ENCODE results near the gene AK3.

Gene AK3

DNA sequence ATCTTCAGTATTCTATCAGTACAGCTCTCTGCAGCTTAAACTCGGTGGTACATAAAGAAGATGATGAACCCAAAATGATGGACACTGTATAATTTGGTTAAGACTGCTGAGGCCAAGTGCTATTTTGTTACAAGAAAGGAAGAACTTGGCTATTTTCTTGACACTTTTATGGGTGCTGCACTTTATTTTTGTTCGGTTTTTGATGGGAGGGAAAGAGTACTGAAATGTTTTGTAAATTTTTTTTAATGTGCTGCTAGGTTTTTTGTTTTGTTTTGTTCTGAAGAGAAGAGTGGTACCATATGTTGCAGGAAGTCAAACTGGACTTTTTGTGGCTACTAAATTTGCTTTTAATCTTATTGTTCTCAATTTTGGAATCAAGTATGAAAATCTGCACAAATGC, 35.0 kb downstream of the AK3 start:
- DNase-seq (ENCODE audit: low read depth, low spot score): no peak

DNA sequence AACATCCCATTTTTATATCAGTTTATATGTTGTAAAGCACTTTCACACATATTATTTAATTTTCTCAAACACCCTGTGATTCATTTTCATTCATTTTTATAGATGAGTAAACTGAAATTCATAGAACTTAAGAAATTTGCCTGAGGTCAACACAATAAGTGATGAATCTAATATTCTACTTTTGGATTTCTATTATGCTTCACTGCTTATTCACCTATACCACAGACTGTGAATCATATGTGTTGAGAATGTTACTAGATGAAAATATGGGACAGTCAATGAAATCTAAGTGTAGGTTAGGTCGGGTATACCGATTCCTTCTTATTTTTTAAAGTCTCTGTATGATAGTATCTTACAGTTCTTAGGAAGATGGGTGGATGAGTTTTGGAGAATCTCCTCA, 36.9 kb downstream of the AK3 start:
- no peak for DNase-seq (ENCODE audit: low read depth, low spot score)

DNA sequence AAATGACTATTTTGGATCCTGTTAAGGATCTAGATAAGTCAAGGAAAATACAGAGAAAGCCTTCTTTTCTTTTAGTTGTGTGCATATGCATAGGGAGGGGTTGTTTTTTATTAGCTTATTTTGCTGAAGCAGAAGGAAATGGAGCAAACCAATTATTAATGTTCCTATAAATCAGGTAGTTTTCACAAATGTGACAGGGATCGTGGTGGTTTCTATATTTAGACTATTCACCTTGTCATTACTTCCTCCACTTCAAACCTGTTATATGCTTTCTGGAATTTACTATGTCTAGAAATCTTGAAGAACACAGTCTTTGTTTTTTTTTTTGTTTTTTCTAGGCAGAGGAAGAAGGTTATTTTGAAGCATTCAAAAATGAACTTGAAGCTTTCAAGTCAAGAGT, 39.5 kb downstream of the AK3 start:
- DNase-seq (ENCODE audit: low read depth, low spot score): no peak

DNA sequence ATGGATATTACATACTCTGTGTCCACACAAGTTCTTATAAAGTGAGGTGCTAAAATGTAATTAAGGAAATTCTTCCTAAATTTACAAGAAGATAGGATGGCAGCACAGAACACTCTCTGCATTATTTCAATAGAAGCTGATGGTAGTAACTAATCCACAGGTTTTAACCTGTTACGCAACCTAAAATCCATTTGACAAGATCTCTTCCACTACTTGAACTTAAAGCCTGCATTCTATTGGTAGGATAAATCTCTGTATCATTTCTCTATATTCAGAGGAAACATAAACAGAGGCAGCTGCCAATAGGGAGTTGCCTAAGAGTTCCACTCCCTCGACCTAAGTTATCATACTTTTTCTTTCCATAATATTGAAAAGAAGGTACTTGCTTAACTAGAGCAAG, 40.1 kb downstream of the AK3 start:
- no peak for DNase-seq (ENCODE audit: low read depth, low spot score)

DNA sequence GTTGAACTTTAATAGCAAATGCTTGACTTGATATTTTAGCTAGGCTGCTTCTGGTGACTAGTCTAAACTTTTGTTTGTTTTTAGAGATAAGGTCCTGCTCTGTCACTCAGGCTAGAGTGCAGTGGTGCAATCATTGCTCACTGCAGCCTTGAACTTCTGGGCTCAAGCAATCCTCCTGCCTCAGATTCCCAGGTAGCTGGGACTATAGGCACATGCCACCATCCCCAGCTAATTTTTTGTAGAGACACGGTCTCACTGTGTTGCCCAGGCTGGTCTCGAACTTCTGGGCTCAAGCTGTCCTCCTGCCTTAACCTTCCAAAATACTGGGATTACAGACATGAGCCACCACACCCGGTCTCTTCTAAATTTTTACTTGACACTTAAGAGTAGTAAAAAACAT, 40.9 kb downstream of the AK3 start:
- DNase-seq (ENCODE audit: low read depth, low spot score): no peak

DNA sequence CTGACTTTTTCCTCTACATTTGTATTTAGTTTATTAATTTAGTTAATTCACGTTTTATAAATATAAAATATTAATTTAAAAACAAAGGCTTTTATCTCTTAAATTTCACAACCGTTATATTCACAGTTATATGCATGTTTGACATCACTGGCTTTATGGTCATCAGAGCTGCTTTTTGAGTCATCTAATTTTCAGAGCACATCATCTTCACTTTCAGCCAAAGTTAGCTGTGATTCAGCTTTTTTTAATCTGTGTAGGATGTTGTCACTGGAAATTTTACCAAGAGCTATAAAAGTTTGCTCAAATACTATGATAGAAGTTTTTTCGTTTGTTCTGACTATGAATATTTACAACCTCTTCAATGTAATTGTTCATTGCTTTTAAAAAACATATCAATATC, 49.2 kb downstream of the AK3 start:
- no peak for DNase-seq (ENCODE audit: low read depth, low spot score)

DNA sequence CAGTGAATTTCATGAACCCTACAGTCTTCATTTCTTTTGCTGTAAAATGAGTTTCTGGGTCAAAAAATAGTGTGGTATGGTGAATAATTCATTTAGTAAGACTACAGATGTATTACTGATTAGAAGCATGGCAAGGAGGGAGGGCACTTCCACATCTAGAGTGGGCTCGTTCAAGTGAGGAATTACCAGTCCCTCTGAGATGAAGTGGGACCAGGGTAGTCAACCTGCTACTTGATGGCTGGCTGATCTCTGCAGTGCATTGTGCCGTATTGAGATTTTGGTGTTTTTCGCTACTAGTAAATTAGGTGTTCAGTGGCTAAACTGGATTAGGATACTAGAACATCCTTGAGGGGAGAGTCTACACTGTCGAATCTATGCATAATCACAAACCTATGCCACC, 50.9 kb downstream of the AK3 start:
- no peak for DNase-seq (ENCODE audit: low read depth, low spot score)

DNA sequence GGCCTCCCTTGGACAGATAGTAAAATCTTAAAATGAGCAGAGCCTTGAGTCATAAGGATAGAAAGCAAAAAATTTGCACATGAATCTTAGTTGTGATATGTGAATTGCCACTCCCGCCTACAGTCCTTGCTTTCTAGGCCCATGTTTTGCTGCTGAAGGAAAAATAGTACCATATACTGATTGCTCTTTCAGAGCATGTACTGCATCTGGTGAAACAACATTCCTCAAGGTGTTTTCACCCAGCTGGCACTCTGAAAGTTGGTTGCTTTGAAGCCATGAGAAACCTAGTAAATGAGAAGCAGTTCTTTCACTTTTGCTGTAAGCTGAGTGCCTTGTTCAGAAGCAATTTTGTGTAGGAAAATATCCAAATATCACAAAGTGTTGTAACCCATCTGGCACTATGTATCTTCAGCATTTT, 51.3 kb downstream of the AK3 start:
- no peak for DNase-seq (ENCODE audit: low read depth, low spot score)

DNA sequence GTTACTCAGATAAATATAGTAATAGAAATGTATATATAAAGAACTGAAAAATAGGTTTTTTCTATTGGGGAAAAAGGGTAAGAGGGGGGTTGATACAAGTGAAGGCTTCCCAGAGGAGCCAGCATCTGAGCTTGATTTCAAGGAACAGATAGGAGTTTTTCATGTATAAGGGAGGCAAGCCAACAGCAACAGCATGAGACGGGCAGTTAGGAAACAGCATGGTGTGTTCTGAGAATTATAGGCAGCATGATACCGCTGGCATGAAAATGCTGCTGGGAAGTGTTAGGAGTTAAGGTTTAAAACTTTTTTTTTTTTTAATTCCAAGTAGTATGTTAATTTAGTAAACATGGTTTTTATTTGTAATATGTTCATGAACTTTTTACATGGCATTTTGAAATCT, 52.0 kb downstream of the AK3 start:
- DNase-seq (ENCODE audit: low read depth, low spot score): no peak

DNA sequence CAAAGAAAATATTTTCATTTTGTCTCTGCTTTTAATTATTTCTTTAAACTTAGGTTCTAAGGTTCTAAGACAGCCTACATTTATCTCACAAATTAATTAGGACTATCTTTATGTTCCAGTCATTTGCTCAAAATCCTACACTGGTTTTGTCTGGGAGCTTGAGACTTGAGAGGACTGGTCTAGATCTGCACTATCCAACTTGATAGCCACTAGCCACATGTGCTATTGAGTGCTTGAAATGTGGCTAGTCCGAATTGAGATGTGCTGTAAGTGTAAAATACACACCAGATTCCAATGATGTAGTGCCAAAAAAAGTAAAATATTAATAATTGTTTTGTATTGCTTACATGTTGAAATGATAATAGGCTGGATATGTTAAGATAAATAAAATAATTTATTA, 54.4 kb downstream of the AK3 start:
- no peak for DNase-seq (ENCODE audit: low read depth, low spot score)

DNA sequence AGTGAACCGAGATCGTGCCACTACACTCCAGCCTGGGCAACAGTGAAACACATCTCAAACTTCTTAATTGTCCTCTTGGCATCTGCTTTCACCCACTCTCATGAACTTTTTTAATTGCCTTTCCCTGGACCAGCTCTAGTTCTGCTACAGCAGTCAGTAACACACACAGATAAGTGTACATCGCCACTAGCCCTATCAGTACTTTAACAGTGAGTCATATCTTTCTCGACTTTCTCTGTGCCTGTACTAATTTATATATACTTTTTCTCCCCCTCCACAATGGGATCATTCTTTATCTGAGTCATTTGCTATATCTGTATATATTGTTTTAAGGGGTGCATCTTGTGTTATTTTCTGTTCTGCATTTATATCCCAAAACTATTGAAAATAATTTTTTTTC, 54.9 kb downstream of the AK3 start:
- no peak for DNase-seq (ENCODE audit: low read depth, low spot score)

DNA sequence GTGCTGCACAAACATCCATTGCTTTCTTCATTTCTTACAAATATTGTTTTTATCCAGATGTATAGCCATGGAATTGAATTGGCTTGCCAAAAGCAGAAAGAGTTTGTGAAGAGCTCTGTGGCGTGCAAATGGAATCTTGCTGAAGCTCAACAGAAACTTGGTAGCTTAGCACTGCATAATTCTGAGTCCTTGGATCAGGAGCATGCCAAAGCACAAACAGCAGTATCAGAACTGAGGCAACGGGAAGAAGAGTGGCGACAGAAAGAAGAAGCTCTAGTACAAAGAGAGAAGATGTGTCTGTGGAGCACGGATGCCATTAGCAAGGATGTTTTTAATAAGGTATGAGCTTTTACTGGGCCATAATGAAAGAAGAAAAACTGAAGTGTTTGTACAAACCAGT, 56.2 kb downstream of the AK3 start:
- no peak for DNase-seq (ENCODE audit: low read depth, low spot score)

DNA sequence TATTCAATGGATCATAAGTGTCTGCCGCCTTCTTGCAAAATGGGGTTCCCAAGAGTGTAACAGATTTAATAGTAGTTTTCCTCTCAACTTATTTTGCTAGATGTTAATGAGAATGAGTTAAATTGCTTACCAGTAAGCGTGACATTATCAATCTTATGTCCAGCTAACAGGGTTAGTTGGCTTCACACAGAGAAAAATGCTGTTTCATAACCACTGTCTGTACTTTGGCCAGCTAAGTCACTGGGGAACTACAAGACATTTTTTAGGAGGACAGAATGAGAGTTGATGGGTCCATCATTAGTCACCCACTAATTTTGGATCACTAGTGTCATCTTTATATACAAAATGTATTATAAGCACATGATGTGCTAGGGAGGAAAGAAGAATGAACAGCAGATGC, 60.3 kb downstream of the AK3 start:
- DNase-seq (ENCODE audit: low read depth, low spot score): no peak

DNA sequence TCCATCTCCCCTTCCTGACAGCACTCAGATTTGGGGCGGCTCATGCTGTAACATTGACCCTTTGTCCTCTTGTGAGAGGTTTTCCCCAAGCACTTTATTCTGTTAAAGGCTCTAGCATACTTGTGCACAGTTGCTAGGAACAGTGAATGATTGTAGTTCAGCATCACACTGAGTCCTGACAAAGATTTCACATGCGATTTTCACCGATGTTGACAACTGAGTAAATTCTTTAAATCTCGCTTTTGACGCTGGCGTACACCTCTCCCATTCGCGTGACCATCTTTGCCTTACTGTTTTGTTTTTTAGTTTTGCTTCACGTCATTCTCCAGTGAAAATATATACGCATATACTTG, 60.9 kb downstream of the AK3 start:
- DNase-seq (ENCODE audit: low read depth, low spot score): no peak

DNA sequence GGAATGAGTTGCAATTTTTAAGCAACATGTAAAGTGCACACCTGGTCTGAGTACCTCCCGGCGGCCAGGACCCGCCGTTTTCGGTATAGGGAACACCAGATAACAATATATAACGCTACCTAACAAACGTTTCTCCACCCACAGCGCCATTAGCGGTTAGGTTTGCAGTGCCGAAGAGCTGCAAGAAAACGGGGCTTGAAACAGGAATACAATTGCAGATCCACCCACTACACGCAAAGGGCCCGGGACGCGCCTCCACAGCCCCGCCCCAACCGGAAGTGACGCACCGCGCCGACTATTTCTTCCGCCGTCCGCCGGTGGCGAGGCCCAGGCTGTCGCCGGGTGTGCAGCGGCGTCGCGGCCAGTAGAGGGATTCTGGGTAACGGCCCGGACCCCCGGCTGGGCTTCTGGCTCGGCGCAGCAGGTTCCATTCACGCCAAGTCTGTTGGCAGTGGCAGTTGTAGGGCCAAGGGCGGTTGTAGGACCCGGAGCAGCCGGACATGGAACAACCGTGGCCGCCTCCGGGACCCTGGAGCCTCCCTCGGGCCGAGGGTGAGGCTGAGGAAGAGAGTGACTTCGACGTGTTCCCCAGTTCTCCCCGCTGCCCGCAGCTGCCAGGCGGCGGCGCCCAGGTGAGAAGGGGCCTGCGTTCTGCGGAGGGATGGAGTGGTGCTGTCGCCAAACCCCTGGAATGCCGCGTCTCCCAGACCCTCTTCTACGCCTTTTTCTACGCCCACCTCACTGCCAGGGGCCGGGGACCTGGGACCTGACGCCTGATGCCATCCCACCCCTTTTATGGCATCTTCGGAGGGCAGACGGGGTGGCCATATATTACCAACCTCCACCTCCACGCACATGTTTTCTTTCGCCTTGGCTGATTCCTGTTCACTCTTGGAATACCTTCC, 61.5 kb downstream of the AK3 start, which contains the start of gene CDC37L1:
CDC37L1 (plus strand) TSS at position 302 of the 905 bp plus-strand sequence; CDS start at position 501, 199 bp downstream.
- DNase-seq (ENCODE audit: low read depth, low spot score): peak; percentile 98

DNA sequence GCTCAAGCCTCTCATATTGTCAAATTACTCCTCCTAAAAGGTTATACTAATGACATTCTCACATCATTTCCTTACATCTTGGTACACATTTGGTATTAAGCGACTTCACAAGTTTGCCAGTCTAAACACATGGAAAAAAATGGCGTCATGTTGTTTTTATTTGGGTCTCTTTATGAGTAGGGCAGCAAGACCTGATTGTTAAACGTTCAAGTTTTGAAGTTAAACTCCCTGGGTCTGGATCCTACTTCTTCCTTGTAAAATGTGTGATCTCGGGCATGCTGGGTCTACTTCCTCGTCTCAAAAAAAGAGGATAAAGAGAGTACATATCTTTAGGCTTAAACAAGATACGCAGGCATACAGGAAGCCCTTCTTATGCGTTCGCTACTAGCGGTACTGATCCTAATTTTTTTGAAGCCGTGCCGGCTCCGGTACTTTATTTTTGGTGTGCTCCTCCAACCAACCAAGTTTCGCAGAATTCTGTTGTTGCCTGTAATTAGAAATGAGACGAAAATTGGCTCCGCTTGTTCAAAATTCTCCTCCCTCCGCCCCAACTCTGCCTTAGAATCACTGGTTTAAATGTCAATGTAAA, 62.2 kb downstream of the AK3 start:
- no peak for DNase-seq (ENCODE audit: low read depth, low spot score)

DNA sequence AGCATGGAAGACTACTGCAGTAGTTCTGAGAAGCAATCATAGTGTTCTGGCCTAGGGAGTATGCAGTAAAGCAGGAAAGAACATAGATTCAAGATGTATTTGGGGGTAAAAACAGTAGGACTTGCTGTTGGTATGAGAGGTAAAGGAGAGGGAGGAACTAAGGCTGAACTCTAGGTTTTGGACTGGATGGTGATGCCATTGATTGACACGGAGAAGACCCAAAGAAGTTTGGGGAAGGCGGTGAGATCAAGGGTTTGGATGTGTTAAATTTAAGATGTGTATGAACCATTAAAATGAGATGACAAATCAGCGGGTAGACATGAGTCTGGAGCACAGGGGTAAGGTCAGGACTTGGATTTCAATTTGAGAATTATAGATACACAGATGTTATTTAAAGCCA, 63.6 kb downstream of the AK3 start:
- DNase-seq (ENCODE audit: low read depth, low spot score): no peak

DNA sequence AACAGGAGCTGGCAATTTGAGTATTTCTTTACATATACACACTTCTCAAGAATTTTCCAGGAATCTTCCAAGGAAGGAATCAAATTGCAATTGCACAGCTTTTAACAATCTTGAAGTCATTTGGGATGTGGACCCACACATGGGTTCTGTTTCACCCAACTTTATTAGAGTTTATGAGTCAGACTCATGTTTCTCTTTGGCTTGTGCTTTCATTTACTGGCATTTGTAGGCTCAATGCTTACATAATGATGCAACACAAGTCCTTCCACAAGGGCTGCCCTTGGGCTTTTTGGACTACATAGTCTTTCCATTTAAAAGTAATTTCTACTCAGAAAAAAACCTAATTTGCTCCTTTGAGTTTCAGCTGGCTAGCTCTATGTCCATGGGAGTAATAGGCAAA, 66.2 kb downstream of the AK3 start:
- DNase-seq (ENCODE audit: low read depth, low spot score): no peak

DNA sequence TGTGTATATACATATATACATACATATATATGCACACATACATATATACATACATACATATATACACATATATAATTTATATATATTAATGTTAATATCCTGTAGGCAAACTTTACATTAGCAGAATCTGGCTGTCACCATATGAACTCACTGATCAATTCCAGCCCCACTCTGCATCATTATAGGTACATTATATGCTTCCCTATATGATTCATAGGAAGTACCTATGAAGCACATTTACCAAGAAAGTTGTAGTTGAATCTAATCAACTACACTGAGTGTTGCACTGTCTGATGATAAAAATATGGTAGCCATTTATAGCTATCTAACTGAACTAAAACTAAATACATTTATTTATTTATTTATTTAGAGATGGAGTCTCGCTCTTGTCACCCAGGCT, 69.3 kb downstream of the AK3 start:
- DNase-seq (ENCODE audit: low read depth, low spot score): no peak

DNA sequence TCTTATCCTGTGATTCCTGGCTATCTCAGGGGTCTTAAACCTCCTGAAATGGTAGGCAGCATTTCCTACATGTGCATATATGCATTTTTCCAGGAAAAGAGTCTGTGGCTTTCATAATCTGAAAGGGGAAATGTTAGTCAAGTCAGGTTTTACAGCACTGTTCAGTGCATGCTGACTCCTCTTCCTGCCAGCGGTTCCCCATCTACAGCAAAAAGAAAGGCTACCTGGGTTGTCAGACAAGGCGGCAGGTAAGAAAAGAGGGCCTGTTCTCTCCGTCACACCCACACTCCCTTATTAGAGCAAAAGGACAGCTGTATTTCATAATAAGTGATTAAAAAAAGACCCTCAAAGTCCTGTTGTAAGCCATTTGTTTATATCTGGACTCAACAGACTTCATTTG, 70.4 kb downstream of the AK3 start:
- DNase-seq (ENCODE audit: low read depth, low spot score): no peak

DNA sequence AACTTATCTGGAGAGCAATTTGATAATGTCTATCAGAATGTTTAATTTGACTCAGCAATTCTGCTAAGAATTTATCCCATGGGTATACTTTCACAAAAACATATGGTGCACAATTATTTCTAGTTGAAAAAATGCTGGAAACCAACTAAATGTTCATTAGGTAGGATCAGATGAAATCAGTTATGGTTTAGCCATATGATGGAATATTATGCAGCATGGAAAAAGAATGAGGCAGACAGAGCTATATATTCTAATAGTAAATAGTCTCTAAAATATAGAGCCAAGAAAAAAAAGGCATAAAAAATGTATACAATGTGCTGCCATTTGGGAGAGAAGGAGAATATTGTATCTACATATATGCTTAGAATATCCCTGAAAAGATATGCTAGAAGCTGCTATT, 71.1 kb downstream of the AK3 start:
- no peak for DNase-seq (ENCODE audit: low read depth, low spot score)

DNA sequence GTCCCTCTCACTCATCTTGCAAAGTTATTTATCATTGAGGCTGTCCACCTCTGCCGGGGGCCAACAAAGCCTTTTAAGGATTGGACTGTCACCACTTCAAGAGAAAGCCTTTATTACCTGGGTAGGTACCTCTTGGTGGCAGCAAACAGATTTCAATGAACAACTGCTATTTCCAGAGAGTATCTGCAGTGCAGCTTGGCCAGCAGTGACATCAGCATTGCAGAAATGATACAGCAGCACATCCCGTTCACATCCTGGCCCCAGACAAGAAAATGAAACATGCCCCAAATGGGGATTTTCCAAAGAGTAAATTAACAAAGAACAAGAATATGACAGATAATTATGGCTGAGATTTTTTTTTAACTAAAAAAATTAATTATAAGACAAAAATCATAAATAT, 72.4 kb downstream of the AK3 start:
- no peak for DNase-seq (ENCODE audit: low read depth, low spot score)

DNA sequence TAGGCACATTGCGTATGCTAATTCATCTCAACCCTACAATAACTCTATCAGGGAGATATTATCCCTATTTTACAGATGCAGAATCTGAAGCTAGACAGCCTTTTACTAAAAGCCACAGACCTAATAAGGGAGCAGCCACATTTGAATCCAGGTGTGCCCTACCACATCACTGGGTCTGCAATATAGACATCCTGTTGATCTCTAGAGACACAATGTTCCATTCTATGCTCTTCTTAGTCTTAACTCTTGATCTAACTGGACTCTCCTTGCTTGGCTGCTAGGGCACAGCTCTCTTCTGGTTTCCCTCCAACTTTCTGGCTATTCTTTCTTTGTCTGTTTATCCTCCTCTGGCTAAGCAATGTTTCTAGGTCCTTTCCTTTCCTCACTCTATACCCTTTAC, 73.3 kb downstream of the AK3 start:
- DNase-seq (ENCODE audit: low read depth, low spot score): no peak

Measured in activated CD4-positive, CD25-positive, alpha-beta regulatory T cell treated with anti-CD3 and anti-CD28 coated beads, Interleukin-2, amount 50 U/mL, for 16 hours (primary cell).